ENCODE measurements around the gene GUCY2F. TPM values are rescaled to one million over a fixed set of nuclear protein-coding genes. Genes with fewer than 3 reads are reported as not detected.

Gene GUCY2F
- total RNA-seq, 1 experiment from 2014 or later: not detected

GRCh38 chrX:109398061-109398460, 83.8 kb downstream of the GUCY2F start:
- DNase-seq (ENCODE audit: low spot score): no peak

GRCh38 chrX:109393859-109394258, 88.0 kb downstream of the GUCY2F start:
- peak; percentile 9 for DNase-seq (ENCODE audit: low spot score)

GRCh38 chrX:109392895-109393294, 89.0 kb downstream of the GUCY2F start:
- no peak for DNase-seq (ENCODE audit: low spot score)

DNA sequence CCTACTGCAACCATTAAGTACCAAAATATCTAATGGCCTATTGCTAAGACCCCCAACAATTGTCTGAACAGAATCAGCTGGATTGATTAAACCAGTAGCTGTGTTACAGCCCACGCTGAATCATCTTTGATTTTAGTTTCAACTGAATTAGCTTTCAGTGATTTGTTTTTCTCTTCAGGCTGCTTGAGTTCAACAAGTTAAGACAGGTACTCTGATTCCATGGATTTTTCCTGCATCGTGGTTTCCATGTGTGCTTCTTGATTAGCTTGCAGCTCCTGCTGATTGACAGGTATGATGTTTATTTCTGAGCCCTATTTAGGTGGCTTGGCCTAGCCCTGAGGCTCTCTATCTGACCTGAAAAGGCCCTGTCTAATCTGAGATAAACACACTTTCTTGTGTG, 91.3 kb downstream of the GUCY2F start:
- no peak for DNase-seq (ENCODE audit: low spot score)

GRCh38 chrX:109389917-109390316, 92.0 kb downstream of the GUCY2F start:
- no peak for DNase-seq (ENCODE audit: low spot score)

- peak; percentile 65 for DNase-seq (ENCODE audit: low spot score)
These were observed 97.2 kb downstream of the GUCY2F start for GRCh38 chrX:109384699-109385098.

- DNase-seq (ENCODE audit: low spot score): no peak
These were observed 99.6 kb downstream of the GUCY2F start for GRCh38 chrX:109382332-109382731.

DNA sequence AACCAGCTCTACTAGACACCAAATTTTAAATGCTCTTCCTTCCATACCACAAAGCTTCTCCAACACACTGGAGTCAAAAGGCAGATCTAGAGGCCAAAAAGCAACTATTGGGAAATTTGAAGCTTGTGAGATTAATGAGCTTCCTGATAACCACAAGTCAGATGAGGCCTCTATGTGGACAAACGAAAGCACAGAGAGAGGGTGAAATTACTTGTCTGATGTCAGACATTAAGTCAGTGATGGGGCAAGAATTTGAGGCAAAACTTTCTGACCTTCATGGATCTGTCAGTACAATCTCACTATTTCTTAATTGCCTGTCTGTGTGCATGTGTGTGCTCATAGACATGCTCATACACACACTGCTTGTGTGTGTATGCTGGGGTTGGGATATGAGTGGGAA, 103.6 kb downstream of the GUCY2F start:
- no peak for DNase-seq (ENCODE audit: low spot score)

GRCh38 chrX:109374262-109374960, 107.5 kb downstream of the GUCY2F start:
- no peak for DNase-seq (ENCODE audit: low spot score)

- DNase-seq (ENCODE audit: low spot score): no peak
These were observed 108.4 kb downstream of the GUCY2F start for GRCh38 chrX:109373468-109373867.

GRCh38 chrX:109372716-109373115, 109.2 kb downstream of the GUCY2F start:
- no peak for DNase-seq (ENCODE audit: low spot score)

DNA sequence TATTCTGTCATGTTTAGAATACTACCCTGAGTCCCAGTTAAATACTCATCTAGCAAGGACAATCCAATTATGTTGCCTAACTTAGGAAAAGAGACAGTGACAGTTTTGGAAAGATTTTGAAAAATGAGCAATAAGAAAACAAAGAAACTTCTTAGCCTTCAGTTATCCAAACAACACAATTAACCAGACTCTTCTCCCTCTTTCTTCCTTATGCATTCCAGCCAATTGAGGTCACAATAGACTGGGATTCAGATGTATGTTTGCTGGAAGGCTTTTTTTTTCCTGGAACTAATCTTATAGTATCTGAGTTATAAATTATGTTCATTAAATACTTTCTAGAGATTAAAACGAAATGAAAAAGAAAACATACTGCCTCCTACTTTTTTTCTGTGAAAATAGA, 109.6 kb downstream of the GUCY2F start:
- no peak for DNase-seq (ENCODE audit: low spot score)

GRCh38 chrX:109362101-109362500, 119.8 kb downstream of the GUCY2F start:
- no peak for DNase-seq (ENCODE audit: low spot score)

DNA sequence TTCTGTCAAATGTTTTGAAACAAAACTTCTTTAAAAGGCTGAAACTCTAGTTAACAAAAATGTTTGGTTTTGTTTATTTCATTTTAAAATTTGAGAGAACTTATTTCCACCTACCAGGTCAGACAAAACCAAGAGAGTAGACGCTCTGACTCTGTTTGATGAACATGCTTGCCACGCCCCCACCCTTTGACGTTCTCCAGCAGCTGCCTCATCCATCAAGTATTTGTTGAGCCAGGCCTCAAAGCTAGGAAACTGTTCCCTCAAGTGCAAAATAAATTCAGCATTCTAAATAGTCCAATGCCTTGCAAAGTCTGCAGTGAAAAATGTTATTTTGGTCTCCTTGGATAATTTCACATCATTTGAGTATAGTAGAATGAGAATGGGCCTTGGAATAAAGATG, 121.6 kb downstream of the GUCY2F start:
- DNase-seq (ENCODE audit: low spot score): no peak

DNA sequence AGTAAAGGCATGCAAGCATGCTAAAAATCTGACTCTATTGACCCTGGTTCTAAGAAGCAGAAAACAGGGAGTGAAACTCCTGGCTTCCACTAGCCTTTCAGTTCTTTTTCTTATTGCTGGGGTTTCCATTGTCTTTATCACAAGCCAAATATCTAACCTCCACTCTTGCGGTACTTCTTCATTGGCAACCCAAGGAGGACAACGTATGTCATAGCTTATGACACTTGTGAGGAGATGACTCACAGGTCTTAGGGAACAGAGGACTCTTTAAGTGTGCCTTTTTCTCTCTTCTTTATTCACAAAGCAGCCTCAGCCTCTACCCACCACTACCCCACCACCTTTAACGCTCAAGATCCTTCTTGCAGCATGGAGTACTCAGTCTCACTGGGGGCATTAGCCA, 124.2 kb downstream of the GUCY2F start:
- no peak for DNase-seq (ENCODE audit: low spot score)

DNA sequence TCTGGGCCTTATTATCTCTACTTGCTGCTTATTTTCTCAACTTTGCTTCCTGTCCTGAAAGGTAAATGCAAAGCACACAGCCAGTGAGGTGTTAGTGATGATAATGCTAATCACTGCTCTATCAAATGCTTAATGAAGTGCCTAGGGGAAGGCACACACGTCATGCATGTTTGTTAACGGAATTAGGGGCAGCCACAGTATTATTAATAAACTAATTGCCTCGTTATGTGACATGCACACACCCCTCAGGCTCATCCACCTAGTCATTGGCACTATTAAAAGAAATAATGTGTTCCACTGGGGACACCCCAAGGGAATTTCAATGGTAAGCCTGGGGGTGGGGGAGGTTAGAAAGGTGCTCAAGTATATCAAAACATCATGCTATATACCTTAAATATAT, 125.2 kb downstream of the GUCY2F start:
- no peak for DNase-seq (ENCODE audit: low spot score)

DNA sequence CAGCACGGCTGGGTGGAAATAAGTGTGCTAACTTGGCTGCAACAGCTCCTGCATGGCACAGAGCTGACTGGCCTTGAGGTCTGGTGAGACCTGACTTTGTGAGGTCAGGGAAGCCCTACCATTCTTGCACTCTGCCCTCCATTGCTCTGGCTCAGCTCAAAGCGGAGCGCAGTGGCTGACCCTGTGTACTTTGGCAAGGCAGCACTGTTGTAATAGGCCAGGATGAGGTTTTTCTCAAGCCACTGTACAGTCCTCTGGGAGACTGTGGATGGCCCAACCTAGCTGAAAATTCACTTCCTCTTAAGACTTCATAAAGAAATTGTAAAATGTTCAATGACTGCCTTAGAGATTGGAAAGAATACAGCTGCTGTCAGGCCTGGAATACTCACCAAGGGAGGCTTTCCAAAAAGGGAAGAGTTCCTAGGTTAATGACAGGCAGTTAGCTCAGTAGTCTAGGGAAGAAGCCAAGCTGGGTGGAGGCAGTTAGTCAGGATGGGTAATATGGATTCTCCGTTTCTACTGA, 129.8 kb downstream of the GUCY2F start:
- no peak for DNase-seq (ENCODE audit: low spot score)

DNA sequence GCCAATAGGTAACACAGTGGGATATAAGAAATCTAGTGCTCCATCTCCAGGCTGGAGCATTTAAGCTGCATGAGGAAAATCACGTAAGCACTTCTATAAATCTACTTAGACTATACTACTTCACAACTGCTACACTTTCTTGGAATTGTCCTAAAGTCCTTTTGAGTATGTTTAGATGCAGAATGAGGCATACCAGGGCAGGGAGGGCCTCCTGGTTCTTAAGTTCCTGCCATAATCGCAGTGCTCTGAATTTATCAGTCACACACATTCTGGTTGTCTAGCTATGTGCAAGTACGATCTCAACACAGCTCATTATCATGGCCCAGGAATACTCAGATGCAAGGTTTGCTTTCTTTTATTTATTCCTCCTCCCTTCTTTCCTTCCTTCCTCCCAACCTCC, 130.3 kb downstream of the GUCY2F start:
- DNase-seq (ENCODE audit: low spot score): no peak

GRCh38 chrX:109350551-109350950, 131.3 kb downstream of the GUCY2F start:
- no peak for DNase-seq (ENCODE audit: low spot score)

DNA sequence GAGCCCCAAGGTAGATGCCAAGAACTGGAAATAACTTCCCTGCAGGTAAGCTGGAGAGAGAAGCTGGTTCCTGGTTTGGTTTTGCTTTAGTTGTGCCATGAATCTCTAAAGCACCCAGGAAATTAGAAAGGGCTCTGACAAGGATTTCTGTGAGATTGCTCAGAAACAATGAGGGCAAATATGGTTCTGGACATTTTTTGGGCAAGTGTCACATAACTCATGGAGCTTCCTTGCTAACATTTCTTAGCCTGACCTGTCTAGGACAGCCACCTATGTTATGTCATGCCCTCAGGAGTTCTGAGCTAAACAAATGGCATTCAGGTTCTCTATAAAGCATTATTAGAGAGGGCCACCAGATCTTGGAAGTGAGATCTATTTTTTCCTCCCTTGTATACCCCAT, 131.8 kb downstream of the GUCY2F start:
- DNase-seq (ENCODE audit: low spot score): no peak

- DNase-seq (ENCODE audit: low spot score): no peak
These were observed 134.3 kb downstream of the GUCY2F start for GRCh38 chrX:109347632-109348031.

- DNase-seq (ENCODE audit: low spot score): no peak
These were observed 135.4 kb downstream of the GUCY2F start for GRCh38 chrX:109346491-109346890.

- DNase-seq (ENCODE audit: low spot score): no peak
These were observed 136.0 kb downstream of the GUCY2F start for GRCh38 chrX:109345856-109346255.

GRCh38 chrX:109344678-109345077, 137.2 kb downstream of the GUCY2F start:
- DNase-seq (ENCODE audit: low spot score): no peak
